Measurements from ENCODE around the gene CDK8. TPM values are rescaled to one million over a fixed set of nuclear protein-coding genes. Genes with fewer than 3 reads are reported as not detected.

CDK8 gene
- total and polyA plus RNA-seq, 9 of the 15 experiments (the other 6 are each of a cell fraction or from before 2014, with no cell fraction given), result 11.3 to 33.7 (median 20.3) TPM

GRCh38 chr13:26247608-26248007 is 6.3 kb upstream of the CDK8 start (continued):
- TF ChIP-seq SMARCC2 (IDR thresholded peaks at IDR 0.05; ENCODE audit: low read depth) (peak; percentile 73; the same call in 1 of the 2 replicates), E2F3 (CRISPR knock-in tag; IDR thresholded peaks at IDR 0.05) (no peak), MED1 (CRISPR knock-in tag; IDR thresholded peaks at IDR 0.05; ENCODE audit: borderline replicate concordance) (no peak), NFRKB (IDR thresholded peaks at IDR 0.05; ENCODE audit: low read depth) (no peak), MITF (IDR thresholded peaks at IDR 0.05) (peak; percentile 82), CTBP1 (IDR thresholded peaks at IDR 0.05; ENCODE audit: borderline replicate concordance) (peak; percentile 48; the same call in 1 of the 2 replicates), HNRNPL (IDR thresholded peaks at IDR 0.05; ENCODE audit: low read depth, low read length) (no peak), MGA (IDR thresholded peaks at IDR 0.05) (peak; percentile 76), SOX6 (IDR thresholded peaks at IDR 0.05) (peak; percentile 85), MEIS2 (IDR thresholded peaks at IDR 0.05; ENCODE audit: partially characterized antibody) (peak; percentile 67), CREM (IDR thresholded peaks at IDR 0.05; ENCODE audit: low read depth) (peak; percentile 78), MYC (IDR thresholded peaks at IDR 0.05; ENCODE audit: low read depth, low read length) (peak; percentile 90), MYC (CRISPR knock-in tag; IDR thresholded peaks at IDR 0.05; ENCODE audit: borderline replicate concordance, low read depth) (no peak), THRAP3 (IDR thresholded peaks at IDR 0.05; ENCODE audit: borderline replicate concordance) (no peak), NEUROD1 (IDR thresholded peaks at IDR 0.05; ENCODE audit: borderline replicate concordance, low read depth, low read length, partially characterized antibody) (peak; percentile 15), HES1 (IDR thresholded peaks at IDR 0.05; ENCODE audit: low read depth) (peak; percentile 81), ZKSCAN3 (CRISPR knock-in tag; IDR thresholded peaks at IDR 0.05) (no peak)

Data from K562 (cell line).